Measurements from ENCODE around the gene ANXA8L1.
"Not testable (repeated sequence)": the region's sequence is repeated elsewhere in the genome, so short reads cannot be mapped to it uniquely, and the experiment has no call there.

ANXA8L1 gene

GRCh38 chr10:46375406-46375805 lies at the start of gene ANXA8L1:
Gene ANXA8L1 (plus strand): TSS chr10:46375776. CDS start chr10:46375852, 76 bp downstream.
- DNase-seq = not testable (repeated sequence)

DNA sequence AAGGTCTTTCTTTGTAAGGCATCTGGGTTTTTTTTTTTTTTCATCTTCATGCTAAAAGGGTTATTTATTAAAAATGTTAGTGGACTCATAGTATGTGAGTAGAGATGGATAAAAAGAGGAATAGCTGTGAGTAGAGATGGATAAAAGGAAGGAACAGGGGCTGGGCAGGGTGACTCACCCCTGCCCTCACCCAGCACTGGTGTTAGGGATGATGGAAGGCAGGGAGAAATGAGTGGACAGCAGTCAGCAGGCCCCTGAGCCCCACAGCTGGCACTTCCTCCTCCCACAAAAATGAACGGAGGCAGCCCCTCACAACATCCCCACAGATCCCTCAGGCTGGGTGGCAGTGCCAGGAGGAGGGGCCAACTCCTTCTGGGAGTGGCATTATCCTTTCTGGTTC lies 49.5 kb upstream of the ANXA8L1 start:
- no peak for DNase-seq

DNA sequence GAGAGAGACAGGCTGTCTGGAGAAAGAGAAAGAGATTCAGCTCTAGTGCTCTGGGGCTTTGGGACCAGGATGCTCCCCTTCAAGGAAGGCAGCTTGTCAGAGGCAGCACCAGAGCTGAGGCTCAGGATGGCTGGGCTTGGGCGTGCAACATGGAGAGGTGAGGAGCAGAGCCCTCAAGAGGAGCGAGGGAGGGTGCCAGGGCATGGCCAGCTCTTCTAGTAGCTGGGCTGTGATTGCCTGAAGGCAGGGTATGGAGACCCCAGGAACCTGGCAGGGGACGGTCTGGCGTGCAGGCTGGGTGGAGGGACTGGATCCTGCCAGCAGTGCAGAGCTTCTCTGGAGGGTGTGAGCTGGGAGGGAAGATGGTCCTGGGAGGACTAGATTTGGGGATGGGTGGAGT lies 48.6 kb upstream of the ANXA8L1 start:
- no peak for DNase-seq

DNA sequence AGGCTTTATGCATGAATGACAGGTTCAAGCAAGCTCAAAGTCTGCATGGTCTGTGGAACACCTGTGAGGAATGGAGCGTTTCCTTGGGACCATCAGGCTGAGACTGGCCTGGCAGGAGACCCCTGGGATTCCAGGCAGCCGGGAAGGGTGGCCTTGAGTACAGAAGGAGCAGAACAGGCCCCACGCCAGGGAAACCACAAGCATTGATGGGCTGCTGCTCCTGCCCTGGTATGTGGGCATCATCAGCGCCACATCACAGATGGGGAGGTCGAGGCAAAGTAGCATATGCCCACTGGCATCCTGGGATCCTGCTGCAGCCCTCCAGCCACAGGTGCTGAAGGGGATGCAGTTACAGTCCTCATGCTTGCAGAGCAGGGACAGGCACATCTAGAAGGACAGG lies 47.9 kb upstream of the ANXA8L1 start:
- no peak for DNase-seq

- DNase-seq = no peak
Observed at GRCh38 chr10:46328853-46329689, 46.5 kb upstream of the ANXA8L1 start.

DNA sequence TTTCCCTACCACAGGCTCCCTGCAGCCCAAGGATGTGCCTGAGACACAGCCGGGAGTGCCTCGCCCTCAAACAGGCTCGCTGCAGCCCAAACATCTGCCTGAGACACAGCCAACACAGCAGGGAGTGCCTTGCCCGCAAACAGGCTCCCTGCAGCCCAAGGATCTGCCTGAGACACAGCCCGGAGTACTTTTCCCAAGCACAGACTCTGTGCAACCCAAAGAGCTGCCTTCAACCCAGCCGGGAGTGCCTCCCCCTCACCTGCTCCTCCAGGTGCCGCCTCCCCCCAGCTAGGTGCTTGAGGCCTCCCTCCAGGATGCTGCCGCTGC lies 45.9 kb upstream of the ANXA8L1 start:
- DNase-seq = no peak

- DNase-seq = no peak
Observed at GRCh38 chr10:46330894-46331293, 44.7 kb upstream of the ANXA8L1 start.

DNA sequence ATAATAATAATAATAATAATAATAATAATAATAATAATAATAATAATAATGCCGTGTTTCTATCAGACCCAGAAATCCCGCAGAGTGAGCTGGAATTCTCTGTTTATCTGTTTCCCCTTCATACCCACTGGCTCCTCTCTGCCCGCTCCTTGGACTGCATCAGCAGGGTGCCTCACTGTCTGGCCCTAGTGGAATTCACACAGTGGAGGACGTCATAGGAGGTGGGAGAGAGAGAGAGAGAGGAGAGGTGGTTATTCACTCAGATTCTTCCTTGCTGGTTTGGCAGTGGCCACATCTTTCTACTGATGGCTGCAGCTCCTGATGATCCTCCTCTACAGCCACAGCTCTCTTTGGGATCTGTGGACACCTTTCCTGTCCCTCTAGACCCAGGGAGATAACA lies 10.1 kb upstream of the ANXA8L1 start:
- not testable (repeated sequence) for DNase-seq

GRCh38 chr10:46367209-46367608 lies 8.4 kb upstream of the ANXA8L1 start:
- not testable (repeated sequence) for DNase-seq

- not testable (repeated sequence) for DNase-seq
Observed at GRCh38 chr10:46367666-46368240, 7.8 kb upstream of the ANXA8L1 start.

GRCh38 chr10:46368956-46369355 lies 6.6 kb upstream of the ANXA8L1 start:
- DNase-seq = not testable (repeated sequence)

- DNase-seq = not testable (repeated sequence)
Observed at GRCh38 chr10:46374410-46374809, 1.2 kb upstream of the ANXA8L1 start.

DNA sequence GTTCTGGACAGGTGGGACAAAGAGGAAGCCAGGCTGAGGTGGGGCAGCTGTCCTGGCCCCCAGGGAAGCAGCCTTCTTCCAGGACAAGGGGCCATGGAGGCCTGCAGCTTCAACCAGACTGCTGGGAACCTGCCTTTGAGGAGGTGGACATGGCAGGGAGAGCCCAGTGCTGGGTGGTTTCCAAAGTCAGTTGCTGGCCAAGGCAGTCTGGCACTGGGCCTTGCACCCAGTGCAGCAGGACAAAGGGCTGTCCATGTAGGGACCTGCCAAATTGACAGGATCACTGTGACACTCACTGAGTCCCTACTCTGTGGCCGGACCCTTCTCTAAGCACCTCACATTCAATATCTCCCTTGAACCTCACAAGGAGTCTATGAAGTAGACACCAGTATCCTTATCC lies 1.4 kb downstream of the ANXA8L1 start:
- DNase-seq = not testable (repeated sequence)

- not testable (repeated sequence) for DNase-seq
Observed at GRCh38 chr10:46377651-46378050, 2.1 kb downstream of the ANXA8L1 start.

- DNase-seq = not testable (repeated sequence)
Observed at GRCh38 chr10:46378108-46378507, 2.5 kb downstream of the ANXA8L1 start.

DNA sequence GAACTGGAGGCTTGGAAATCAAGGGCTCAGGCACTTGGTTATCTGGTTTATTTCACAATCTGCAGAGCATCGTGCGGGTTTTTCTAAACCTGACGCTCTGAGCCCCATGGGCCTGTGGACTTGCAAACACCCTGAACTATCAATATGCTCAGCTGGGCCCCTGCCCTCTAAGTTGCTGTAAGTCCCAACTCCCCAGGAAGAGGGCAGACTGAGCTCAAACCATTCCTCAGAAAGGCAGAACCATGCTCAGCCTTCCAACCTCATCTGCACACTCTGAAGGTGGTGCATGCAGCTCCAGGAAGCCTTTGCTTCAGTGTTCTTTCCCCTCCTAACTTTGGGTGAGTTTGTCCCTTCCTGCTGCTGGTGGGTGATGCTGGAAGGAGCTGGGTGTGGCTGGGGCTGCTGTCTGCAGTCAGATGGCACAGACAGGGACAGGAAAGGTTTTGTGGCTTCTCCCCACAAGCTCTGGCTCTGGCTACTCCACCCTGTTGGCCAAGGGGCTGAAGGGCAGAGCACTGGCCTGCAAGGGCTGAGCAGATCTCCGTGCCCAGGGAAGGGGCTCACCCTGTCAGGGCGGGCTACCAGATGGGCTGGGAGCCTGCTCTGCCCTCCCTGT lies 3.8 kb downstream of the ANXA8L1 start:
- DNase-seq = not testable (repeated sequence)

GRCh38 chr10:46385858-46386257 lies 10.3 kb downstream of the ANXA8L1 start:
- not testable (repeated sequence) for DNase-seq

GRCh38 chr10:46386694-46387093 lies 11.1 kb downstream of the ANXA8L1 start:
- DNase-seq = not testable (repeated sequence)

GRCh38 chr10:46387309-46387902 lies 11.8 kb downstream of the ANXA8L1 start:
- DNase-seq = not testable (repeated sequence)

GRCh38 chr10:46391422-46391821 lies 15.8 kb downstream of the ANXA8L1 start:
- not testable (repeated sequence) for DNase-seq

- DNase-seq = not testable (repeated sequence)
Observed at GRCh38 chr10:46396441-46397279, 21.1 kb downstream of the ANXA8L1 start.

DNA sequence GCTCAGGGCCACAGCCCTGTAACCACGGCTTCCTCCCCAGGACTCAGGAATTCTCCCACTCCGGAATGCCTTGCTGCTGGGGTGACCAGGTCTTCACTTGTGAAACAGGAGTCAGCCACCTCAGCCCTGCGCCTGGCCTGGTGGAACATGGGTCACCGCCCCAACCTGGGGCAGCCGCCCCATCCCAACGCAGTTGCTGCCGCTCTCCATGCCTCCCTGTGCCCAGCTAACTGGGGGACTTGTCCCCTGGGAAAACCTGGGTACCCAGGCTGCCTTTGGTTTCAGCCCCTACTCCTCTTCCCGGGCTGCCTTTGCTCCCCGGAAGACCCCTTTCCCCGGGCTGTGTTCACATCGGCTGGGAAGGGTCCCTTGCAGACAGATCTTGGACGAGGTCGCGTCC lies 22.2 kb downstream of the ANXA8L1 start:
- DNase-seq = not testable (repeated sequence)

Measured in NCI-H69 (cell line).